GM18517 (cell line): Measurements from ENCODE around the gene ATF6.
"Not testable (repeated sequence)": the region's sequence is repeated elsewhere in the genome, so short reads cannot be mapped to it uniquely, and the experiment has no call there.

Experiments used
- ATAC-seq: cut with Tn5 transposase; IDR thresholded peaks from one replicate; pipeline ENCODE4 v1.9.1; 2021; ENCODE audit warnings: mild to moderate bottlenecking, moderate library complexity; ENCODE audit not compliant: unreplicated experiment

Gene ATF6, protein sequence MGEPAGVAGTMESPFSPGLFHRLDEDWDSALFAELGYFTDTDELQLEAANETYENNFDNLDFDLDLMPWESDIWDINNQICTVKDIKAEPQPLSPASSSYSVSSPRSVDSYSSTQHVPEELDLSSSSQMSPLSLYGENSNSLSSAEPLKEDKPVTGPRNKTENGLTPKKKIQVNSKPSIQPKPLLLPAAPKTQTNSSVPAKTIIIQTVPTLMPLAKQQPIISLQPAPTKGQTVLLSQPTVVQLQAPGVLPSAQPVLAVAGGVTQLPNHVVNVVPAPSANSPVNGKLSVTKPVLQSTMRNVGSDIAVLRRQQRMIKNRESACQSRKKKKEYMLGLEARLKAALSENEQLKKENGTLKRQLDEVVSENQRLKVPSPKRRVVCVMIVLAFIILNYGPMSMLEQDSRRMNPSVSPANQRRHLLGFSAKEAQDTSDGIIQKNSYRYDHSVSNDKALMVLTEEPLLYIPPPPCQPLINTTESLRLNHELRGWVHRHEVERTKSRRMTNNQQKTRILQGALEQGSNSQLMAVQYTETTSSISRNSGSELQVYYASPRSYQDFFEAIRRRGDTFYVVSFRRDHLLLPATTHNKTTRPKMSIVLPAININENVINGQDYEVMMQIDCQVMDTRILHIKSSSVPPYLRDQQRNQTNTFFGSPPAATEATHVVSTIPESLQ

DNA sequence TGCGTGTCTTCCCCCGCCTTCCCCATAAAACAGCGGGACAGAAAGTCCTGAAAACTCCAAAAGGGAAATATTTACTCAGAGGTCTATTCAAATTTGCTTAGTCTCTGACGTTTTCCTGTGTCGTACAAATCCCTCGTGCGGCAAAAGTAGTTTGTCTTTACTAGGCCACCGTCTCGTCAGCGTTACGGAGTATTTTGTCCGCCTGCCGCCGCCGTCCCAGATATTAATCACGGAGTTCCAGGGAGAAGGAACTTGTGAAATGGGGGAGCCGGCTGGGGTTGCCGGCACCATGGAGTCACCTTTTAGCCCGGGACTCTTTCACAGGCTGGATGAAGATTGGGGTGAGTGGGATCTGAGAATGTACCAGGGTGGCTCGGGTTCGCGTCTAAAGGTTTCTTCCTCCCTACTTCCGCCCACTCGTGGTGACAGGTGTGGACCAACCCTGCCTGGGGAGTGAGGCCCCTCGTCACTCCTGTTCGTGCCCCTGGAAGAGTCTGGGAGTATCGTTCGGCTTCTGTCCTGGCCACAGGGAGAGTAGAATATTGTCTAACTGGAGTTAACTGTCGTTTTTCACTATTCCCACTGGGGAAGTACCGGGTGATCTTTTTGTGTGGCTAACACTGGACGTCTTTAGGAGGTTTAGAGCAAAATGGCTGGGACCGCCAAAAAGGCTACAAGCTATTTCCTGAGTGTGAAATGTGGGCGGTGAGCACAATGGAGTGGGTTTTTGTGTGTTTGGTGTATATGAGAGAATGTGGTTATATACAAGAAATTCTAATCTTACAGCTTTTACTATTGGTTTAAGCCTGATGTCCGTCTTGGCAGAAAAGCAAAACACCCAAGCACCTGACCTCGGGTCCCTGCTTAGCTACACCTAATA lies at the start of gene ATF6:
Gene ATF6, plus strand, starts transcription at position 219 of the 880 bp plus-strand sequence. Its CDS starts 41 bp downstream, at position 260.
- ATAC-seq, result peak; percentile 63

DNA sequence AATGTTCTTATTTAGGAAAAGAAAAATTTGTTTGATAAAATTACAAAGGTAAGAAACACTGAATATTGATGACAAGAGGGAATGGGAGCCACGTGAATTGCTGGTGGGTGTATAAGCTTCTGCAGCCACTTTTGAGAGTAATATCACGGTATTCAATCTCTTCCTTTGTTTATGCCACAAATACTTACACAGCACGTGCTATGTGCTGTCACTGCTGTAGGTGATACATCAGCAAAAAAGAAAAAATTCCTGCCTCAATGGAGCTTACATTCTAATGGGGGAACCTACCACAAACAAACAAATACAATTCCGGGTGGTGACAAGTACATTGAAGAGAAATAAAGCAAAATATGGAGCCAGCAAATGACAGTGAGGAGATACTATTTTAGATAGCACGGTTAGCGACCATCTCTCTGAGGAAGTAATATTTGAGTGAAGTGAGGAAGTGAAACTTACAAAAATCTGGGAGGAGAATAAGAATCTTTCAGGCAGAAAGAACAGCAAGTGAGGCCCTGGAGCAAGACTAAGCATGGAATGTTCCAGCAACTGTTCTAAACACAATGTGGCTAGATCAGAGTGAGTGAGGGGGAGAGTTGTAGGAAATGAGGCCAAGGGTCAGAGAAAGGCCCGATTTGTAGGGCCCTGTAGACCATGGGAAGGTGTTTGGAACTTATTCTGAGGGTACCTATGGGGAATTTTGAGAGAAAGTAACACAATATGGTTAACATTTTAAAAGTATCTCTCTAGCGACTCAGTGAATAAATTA lies 47.4 kb upstream of the ATF6 start:
- ATAC-seq, result peak; percentile 58

DNA sequence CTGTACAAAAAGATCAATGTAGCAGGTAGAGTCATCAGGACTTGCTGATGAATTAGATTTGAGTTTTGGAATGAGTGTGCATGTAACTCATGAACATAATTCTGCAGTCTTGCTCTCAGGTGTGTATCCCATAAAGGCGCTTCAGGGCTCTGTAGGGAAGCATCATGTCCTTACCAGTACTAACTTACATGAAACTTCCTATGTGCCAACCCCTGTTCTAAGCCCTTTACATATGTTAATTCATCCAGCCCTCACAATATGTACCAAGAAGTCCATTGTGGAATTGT lies 46.9 kb upstream of the ATF6 start:
- peak; percentile 32 for ATAC-seq

DNA sequence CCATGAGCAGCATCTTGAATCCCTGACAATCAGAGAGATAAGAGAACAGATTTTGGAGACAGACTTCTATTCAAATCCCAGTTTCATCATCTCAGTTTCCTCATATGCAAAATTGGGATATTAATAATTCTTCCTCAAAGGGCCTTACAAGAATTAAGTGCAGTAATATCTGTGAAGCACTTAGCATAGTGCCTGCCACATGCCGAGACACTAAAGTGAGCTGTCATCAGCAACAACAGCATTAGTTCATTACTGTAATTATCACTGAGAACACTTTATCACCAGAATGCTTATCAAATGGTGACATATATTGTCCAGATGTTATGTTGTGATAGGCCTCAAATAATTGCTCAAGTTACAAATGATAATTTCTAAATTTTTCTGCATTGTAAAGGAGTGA lies 45.7 kb upstream of the ATF6 start:
- ATAC-seq, result no peak

DNA sequence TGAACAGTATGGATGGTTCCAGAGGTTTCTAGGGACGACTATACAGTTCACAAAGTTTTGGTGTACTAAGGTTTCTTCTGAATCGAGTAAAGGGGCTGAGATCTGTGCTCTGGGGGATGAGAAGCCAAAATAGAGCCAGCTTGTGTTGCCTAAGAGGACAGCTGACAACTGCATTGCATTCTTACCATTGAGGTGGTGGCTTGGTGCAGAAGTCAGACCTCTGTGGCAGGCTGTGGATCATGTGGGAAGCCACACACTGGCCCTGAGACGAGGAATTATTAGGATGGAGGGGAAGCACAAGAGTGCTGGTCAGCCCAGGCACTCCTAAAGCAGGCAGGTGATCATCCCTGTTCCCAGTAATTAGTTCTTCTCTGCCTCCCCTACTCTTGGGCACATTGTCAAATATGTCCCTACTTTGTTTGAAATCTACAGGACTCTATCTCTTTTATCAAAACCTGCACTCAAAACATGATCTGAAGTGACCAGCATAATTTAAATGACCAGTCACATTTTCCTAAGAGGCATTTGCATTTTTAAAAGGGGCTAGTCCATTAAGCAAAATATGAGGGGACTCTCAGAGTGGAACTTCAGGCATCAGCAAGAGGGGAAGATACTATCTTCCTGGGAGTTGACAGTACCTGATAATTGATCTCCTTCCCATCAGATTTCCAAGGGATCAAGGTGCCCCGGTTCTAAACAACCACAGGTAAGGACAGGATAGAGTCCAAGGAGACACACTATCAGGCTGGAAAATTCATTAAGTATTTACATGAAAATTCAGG lies 45.0 kb upstream of the ATF6 start, which contains the start of gene FCRLB:
Gene FCRLB, plus strand, starts transcription at position 589 of the 782 bp plus-strand sequence. CDS start 1,129 bp downstream, outside the sequence.
- ATAC-seq, result no peak

DNA sequence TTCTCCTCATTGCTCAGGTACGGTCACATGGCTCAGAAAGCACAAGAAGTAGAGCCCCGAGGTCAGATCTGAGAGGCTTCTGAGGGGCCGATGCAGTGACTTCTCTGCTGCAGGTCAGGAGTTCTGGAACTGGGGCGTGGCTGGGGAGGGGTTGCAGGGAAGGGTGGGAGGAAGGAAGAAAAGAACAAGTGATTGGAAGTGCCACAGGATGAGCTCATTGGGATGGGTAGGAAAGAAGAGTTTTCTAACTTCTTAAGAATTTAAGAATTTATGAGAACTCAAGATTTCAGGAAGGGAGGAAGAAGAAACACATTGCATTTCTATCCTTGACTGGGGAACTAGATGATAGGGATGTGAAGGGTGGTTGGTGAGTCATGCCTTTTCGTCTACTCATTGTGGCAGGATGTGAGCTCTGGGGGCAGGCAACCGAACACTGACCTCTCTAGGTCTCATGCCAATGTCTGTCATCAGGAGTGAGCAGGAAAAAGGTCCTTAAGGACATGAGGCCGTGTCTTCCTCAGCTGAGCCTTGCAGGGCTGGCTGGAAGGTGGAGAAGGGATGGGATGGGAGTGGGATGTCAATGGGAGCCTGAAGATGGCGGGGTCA lies 44.3 kb upstream of the ATF6 start:
- ATAC-seq, result no peak

DNA sequence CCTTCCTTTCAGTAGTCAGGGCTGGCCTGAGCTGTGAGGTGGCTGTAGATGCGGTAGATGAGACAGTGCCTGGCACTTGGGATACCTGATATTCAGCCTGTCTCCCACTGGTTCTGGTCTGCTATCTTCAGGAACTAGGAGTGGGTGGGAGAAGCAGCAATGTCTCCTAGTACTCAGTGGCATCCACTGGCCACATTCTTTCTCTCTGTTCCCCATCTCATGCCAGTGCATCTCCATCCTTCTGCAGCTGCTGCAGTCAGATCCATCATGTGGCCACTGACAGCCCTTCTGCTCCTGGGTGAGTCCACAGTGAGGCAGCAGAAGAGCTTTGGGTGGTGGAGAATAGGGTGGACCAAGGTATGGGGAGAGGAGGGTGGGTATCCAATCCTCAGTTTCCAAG lies 43.7 kb upstream of the ATF6 start:
- ATAC-seq, result no peak

DNA sequence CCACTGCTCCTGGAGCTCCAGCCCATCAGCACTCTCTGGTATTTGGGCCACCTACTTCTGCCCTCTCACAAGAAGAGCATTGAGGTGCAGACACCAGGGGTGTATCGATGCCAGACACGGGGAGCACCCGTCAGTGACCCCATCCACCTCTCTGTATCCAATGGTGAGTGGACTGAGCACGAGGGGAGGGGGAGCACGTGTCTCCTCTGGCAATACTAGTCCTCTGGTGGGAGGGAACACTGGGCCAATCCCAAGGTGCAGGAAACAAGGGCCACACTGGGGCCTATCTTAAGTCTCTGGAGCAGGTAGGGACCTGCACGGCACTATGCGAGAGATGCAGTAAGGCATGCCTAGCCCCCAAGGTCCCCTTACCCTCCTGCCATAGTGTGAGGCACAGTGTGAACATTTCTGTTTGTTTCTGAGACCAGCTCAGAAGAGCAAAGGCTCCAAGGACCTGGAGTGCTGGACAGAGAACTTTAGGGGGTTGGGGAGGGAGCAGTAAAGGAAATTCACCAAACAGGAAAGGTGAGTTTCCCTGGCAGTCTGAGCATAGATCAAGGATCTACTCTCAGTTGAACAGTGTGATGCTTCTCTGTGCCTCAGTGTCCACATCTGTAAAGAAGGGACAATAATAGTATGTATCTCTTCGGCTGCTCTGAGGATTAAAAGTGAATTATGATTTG lies 42.5 kb upstream of the ATF6 start:
- no peak for ATAC-seq

DNA sequence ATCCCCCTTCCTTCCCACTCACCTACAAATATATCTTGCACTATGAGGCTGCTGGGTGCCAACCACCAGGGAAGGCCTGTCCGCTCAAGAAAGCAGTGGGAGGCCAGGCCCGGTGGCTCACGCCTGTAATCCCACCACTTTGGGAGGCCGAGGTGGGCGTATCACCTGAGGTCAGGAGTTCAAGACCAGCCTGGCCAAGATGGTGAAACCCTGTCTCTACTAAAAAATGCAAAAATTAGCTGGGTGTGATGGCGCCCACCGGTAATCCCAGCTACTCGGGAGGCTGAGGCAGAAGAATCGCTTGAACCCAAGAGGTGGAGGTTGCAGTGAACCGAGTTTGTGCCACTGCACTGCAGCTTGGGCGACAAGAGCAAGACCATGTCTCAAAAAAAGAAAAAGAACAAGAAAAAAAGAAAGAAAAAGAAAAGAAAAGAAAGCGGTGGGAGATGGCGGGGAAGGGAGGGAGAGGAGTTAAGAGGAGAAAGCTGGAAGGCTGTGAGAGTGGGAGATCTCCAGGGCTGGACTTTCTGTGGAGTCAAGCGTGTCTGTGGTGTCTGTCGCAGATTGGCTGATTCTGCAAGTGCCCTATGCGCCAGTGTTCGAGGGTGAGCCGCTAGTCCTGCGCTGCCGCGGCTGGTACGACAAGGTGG lies 40.7 kb upstream of the ATF6 start:
- not testable (repeated sequence) for ATAC-seq

DNA sequence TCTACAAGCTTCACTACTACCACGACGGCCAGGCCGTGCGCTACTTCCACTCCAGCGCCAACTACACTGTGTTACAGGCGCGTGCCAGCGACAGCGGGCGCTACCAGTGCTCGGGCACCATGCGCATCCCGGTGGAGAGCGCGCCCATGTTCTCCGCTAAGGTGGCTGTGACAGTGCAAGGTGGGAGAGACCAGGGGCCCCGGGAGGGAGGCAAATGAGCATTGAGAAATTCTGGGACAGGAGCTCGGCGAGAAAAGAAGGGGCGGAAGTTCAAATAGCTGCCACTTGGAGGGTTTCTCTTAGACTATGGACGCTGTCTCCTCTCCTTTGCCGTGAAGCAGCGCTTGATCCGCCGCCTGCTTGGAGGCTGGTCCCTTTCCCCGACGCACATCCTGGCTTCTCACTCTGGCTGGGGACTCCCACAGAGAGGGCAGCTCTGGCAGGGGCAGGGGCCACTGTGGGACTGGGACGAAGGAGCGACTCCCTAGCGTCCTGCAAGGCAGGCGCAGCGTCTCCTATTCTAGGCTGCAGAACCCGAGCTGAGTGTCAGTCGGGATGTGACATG lies 40.1 kb upstream of the ATF6 start:
- ATAC-seq, result no peak

DNA sequence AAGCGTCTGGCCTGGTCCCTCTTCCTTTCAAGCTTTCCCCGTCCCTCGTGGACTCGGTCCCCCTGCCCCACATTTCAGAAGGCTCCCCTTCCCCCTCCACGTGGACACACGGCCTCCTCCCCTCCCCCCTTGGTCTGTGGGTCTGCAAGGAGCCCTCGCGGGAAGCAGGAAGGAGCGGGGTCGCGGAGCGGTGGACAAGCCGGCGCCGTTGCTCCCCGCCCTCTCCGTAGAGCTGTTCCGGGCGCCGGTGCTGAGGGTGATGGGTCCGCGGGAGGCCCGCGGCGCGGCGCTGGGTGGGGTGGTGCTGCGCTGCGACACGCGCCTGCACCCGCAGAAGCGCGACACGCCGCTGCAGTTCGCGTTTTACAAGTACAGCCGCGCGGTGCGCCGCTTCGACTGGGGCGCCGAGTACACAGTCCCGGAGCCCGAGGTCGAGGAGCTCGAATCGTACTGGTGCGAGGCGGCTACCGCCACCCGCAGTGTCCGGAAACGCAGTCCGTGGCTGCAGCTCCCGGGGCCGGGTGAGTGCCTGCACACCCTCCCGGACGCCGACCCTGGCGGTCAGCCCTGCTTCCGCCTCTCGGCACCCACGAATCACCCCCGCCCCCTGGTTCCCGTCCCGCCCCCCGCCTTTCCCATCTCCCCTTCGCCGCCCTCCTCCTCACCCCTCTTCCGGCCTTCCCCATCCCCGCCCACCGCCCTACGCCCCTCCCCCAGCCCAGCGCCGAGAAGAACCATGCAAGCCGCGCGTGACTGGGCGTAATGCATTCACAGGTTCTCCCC lies 39.5 kb upstream of the ATF6 start:
- peak; percentile 46 for ATAC-seq

DNA sequence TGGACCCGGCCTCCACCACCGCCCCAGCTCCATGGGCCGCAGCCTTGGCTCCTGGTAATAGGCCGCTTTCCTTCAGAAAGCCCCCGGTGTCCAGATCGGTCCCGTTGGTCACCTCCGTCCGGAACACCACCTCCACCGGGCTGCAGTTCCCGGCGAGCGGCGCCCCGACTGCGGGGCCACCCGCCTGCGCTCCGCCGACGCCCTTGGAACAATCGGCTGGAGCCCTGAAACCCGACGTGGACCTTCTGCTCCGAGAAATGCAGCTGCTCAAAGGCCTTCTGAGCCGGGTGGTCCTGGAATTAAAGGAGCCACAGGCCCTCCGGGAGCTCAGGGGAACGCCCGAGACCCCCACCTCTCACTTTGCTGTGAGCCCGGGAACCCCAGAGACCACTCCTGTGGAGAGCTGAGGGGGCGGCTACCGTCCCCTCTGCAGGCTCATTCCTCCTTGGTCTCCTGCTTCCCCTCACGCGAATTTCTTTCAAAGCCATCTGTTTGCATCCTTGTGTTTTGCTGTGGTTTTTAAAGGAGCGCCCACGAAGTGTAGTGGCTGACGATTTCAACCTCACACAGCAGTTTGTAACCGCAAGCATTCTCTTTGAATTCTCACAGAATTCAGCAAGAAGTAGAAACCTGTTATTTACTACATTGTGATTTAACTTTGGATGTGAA lies 38.7 kb upstream of the ATF6 start:
- ATAC-seq, result peak; percentile 22

DNA sequence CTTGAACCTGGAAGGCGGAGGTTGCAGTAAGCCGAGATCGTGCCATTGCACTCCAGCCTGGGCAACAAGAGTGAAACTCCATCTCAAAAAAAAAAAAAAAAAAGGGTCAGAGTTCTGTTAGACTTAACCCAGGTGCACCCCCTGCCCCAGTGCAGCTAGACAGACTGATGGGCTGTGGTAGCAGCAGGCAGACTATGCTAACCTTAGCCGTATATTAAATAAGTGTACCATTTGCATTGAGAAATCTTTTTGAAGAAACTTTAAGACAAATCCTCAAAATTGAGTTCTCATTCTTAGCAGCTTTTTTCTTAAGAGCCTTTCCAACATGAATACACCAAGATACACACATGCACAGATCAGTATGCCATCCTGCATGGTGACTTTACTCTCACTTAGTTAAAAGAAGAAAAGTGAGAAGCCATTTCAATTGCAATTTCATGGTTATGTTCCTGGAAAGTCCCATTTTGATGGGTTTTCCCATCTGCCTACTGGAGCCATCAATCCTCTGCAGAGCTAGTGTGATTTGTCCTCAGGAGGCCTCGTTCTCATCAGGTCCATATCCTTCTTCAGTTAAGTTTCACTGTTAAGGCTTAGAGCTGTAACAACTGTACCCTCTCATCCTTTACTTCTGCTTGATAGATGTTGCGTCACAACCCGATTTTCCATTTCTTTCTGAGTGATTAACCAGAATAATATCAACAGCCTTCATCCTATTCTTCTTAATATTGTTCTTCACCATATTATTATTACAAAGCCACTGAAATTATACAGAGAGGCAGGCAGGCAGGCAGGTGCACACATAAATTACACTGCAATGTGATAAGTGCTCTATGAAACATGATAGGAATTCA lies 37.5 kb upstream of the ATF6 start:
- no peak for ATAC-seq

DNA sequence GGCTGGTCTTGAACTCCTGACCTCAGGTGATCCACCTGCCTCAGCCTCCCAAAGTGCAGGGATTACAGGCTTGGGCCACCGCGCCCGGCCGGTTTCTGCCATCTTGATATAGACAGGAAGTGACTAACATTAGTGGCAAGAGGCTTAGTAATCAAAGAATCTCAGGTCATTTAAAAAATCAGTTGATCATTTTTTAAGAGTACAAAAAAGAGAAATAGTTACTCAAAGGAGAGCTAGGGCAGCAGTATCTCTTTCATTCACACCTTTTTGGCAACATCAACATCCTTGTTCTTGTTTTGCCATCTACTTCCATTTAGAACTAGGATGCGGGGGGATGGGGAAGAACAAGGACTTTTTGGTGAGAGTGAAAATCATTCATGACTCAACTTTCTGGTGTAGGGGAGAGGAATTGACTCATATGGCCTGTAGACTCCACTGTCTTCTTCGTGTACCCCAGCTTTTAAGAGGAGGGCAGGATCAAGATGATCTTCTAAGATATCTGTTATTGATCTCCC lies 36.0 kb upstream of the ATF6 start:
- ATAC-seq, result no peak

DNA sequence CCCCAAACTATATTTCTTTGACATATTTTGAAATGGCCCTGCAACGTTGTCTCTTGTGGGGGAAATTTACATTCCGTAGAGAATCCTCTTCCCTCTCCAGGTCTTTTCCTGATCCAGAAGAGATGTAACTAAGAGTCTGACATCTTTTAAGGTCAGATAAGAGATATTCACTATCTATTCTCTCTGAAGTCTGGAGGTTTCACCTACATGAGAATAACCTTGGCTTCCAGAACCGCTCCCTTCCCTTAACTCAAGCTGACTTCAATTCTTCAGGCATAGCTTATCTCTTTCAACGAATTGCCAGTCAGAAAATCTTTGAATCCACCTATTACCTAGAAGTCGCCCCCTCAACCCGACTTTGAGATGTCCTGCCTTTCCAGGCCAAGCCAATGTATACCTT lies 34.9 kb upstream of the ATF6 start:
- no peak for ATAC-seq
